Testis (tissue), 2 donors: ENCODE data around the gene ZMYM2.

Experiments used
- CTCF ChIP-seq, 3 experiments: fragments of 450-650 bp in 2 of 3; fragments of 200-600 bp in 1 of 3; sonication (generic) in 1 of 3; IDR thresholded peaks; one replicate each; pipeline ENCODE4 v1.5.1; 2016 to 2019; ENCODE audit warnings: antibody characterized with exemption in 3 of 3, mild to moderate bottlenecking in 2 of 3, moderate library complexity in 1 of 3
- POLR2A ChIP-seq: fragments of 450-650 bp; IDR thresholded peaks from one replicate; pipeline ENCODE4 v1.6.1; 2017; ENCODE audit warnings: antibody characterized with exemption, mild to moderate bottlenecking, moderate library complexity

- TF ChIP-seq CTCF (IDR thresholded peaks at IDR 0.05) (no peak), POLR2A (no peak)
Observed at GRCh38 chr13:19991531-19991930, 33.0 kb downstream of the ZMYM2 start.
